DND-41 (cell line): ENCODE measurements around the gene ERG28.

Source experiments
- ATAC-seq: fragments of 200-7000 bp; cut with Tn5 transposase; 3 replicates; pipeline ENCODE4 v1.9.1; 2021; ENCODE audit warnings: low read depth; ENCODE audit not compliant: insufficient read depth
- DNase-seq: peaks from one replicate; pipeline ENCODE4 v3.0.0-alpha.2; 2020
- H2AFZ ChIP-seq: 2 replicates; pipeline ENCODE4 v1.6.0; 2012; ENCODE audit warnings: low read depth, low read length
- H3K27ac ChIP-seq: 2 replicates; pipeline ENCODE4 v1.5.1; 2012; ENCODE audit warnings: low read length, inconsistent platforms
- H3K27me3 ChIP-seq: fragments of 200-600 bp; sonication (generic); 2 replicates; pipeline ENCODE4 v1.6.0; 2012; ENCODE audit warnings: low read length, mild to moderate bottlenecking, inconsistent platforms; ENCODE audit not compliant: insufficient read depth, poor library complexity
- H3K36me3 ChIP-seq: 2 replicates; pipeline ENCODE4 v1.5.1; 2012; ENCODE audit warnings: low read length, inconsistent platforms; ENCODE audit not compliant: insufficient read depth
- H3K4me1 ChIP-seq: 2 replicates; pipeline ENCODE4 v1.5.1; 2012; ENCODE audit warnings: mild to moderate bottlenecking, low read length; ENCODE audit not compliant: insufficient read depth
- H3K4me2 ChIP-seq: 2 replicates; pipeline ENCODE4 v1.6.0; 2012; ENCODE audit warnings: mild to moderate bottlenecking, moderate library complexity, low read length, inconsistent platforms; ENCODE audit not compliant: insufficient read depth
- H3K4me3 ChIP-seq, 2 experiments: fragments of 200-600 bp in 1 of 2; shearing (Covaris generic) in 1 of 2; 2 replicates each; pipeline ENCODE4 v1.5.1; 2012 to 2016; ENCODE audit warnings: inconsistent platforms in 2 of 2, low read length in 2 of 2, mild to moderate bottlenecking in 2 of 2, low read depth in 1 of 2, moderate library complexity in 1 of 2
- H3K79me2 ChIP-seq: 2 replicates; pipeline ENCODE4 v1.6.0; 2012; ENCODE audit warnings: low read length, inconsistent platforms; ENCODE audit not compliant: insufficient read depth
- H3K9ac ChIP-seq: 2 replicates; pipeline ENCODE4 v1.6.0; 2012; ENCODE audit warnings: low read depth, mild to moderate bottlenecking, inconsistent platforms, low read length, moderate library complexity
- H3K9me3 ChIP-seq: 2 replicates; pipeline ENCODE4 v1.5.1; 2012; ENCODE audit warnings: low read length, moderate library complexity, mild to moderate bottlenecking, inconsistent platforms; ENCODE audit not compliant: insufficient read depth, severe bottlenecking
- H4K20me1 ChIP-seq: 2 replicates; pipeline ENCODE4 v1.6.0; 2012; ENCODE audit warnings: low read length; ENCODE audit not compliant: insufficient read depth
- EZH2 ChIP-seq: IDR thresholded peaks from 3 replicates; pipeline ENCODE4 v1.6.1; 2012; ENCODE audit warnings: borderline replicate concordance, low read depth, mild to moderate bottlenecking, moderate library complexity, low read length, inconsistent platforms; ENCODE audit not compliant: severe bottlenecking
- TF ChIP-seq, protein P1 (sequence below): IDR thresholded peaks from 2 replicates; pipeline ENCODE4 v1.5.1; 2012; ENCODE audit warnings: borderline replicate concordance, low read length, moderate library complexity, mild to moderate bottlenecking; ENCODE audit not compliant: poor library complexity, severe bottlenecking; ENCODE audit errors: extremely low read depth

The ERG28 gene

DNA sequence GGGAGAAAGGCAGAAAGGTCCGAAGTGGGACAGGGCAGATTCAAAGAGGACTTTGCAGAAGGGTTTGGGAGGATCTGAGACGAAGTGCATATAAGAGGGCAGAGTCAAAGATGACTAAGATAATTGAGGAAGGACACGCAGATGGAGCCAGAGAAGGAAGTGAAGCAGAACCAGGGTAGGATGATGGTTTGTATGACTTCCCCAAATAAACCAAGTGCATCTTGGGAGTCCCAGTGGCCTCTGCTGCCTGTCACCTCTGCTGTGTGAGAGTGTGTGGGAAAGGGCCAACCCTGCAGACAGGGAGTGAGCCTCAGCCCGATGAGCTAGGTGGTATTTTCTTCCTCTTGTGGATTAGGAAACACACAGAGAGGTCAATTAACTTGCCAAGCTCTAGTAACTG is 45.5 kb downstream of the ERG28 start:
- Histone ChIP-seq H3K27me3 (peaks cover 18% of the 10 kb centered on the region), H3K4me3 (no peak overlapping the region), H4K20me1 (no peaks in the 10 kb centered on the region), H3K79me2 (no peaks in the 10 kb centered on the region), H3K4me2 (no peak overlapping the region), H2AFZ (no peak overlapping the region), H3K4me1 (no peaks in the 10 kb centered on the region), H3K27ac (no peak overlapping the region), H3K9me3 (no peaks in the 10 kb centered on the region), H3K9ac (no peak overlapping the region), H3K36me3 (no peaks in the 10 kb centered on the region)
- no peak for DNase-seq
- no peak for ATAC-seq
- TF ChIP-seq EZH2, result no peak
- TF ChIP-seq, protein P1, sequence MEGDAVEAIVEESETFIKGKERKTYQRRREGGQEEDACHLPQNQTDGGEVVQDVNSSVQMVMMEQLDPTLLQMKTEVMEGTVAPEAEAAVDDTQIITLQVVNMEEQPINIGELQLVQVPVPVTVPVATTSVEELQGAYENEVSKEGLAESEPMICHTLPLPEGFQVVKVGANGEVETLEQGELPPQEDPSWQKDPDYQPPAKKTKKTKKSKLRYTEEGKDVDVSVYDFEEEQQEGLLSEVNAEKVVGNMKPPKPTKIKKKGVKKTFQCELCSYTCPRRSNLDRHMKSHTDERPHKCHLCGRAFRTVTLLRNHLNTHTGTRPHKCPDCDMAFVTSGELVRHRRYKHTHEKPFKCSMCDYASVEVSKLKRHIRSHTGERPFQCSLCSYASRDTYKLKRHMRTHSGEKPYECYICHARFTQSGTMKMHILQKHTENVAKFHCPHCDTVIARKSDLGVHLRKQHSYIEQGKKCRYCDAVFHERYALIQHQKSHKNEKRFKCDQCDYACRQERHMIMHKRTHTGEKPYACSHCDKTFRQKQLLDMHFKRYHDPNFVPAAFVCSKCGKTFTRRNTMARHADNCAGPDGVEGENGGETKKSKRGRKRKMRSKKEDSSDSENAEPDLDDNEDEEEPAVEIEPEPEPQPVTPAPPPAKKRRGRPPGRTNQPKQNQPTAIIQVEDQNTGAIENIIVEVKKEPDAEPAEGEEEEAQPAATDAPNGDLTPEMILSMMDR, result no peak

DNA sequence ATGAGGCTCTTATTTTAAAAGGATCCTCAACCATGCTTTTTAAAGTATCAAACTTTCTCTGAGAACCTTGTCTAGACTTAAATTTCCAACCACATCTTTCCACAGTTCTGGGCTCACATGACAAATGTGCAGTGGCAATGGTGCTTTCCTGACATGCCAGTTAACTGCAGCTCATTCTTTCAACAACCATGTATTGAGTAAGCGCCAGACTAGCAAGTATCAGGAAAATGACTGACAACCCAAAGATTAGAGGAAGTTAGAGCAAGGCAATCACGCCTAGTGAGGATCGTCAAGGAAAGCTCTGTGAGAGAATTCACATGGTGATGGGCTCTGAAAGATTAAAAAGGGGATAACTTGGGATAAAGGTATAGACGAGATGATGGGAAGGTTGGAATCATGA is 46.5 kb downstream of the ERG28 start:
- no peak for TF ChIP-seq EZH2
- TF ChIP-seq, protein P1, result no peak
- Histone ChIP-seq H3K9ac (no peak overlapping the region), H3K4me2 (no peak overlapping the region), H3K27me3 (peaks cover 22% of the 10 kb centered on the region), H3K9me3 (no peaks in the 10 kb centered on the region), H4K20me1 (no peaks in the 10 kb centered on the region), H3K27ac (no peak overlapping the region), H2AFZ (no peak overlapping the region), H3K36me3 (no peaks in the 10 kb centered on the region), H3K4me1 (no peaks in the 10 kb centered on the region), H3K79me2 (no peaks in the 10 kb centered on the region), H3K4me3 (no peak overlapping the region)
- DNase-seq, result no peak
- ATAC-seq, result no peak

DNA sequence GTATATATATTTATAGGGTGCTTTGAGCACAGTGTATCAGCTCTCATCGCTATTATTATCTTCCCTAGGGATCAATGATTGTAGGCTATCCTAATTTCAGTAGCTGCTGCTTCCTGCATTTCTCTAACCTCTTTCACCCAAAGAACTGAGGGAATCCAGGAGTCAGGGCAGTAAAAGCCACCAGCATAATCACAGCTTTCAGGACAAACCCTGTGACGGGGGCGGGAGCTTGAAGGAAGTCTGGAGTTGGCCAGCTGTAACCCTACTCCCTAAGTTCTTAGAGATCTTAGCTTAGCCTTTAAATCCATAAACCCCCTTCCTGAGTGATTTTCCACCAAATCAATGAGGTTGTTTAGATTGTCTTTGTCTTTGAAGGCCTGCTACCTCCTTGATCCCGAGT is 48.5 kb downstream of the ERG28 start:
- no peaks in the 10 kb centered on the region for H4K20me1 ChIP-seq
- no peak for ATAC-seq
- no peak overlapping the region for H3K27ac ChIP-seq
- no peaks in the 10 kb centered on the region for H3K79me2 ChIP-seq
- H3K4me1 ChIP-seq, result no peaks in the 10 kb centered on the region
- no peak overlapping the region for H3K4me3 ChIP-seq
- peaks cover 30% of the 10 kb centered on the region for H3K27me3 ChIP-seq
- TF ChIP-seq EZH2, result no peak
- TF ChIP-seq, protein P1, result no peak
- H3K9me3 ChIP-seq, result no peaks in the 10 kb centered on the region
- no peaks in the 10 kb centered on the region for H3K36me3 ChIP-seq
- DNase-seq, result no peak
- H3K9ac ChIP-seq, result no peak overlapping the region
- no peak overlapping the region for H3K4me2 ChIP-seq
- no peak overlapping the region for H2AFZ ChIP-seq

DNA sequence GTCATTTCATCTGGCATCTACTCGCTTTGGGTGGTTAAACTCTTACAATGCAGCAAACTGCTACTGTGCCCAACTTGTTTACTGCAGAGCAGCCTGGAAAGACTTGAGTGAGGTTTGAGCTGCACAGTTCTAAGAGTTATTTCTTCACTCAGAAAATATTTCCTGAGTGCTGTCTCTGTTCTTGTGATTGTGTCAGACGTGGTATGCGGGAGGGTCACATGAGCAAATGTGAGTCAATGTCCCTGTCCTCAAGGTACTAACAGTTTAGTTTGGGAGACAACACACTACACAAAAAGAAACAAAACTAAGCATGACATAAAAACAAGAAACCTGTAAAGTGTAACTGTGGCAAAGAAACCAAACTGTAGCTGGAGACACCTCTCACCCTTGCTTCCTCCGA is 49.8 kb downstream of the ERG28 start:
- Histone ChIP-seq H3K36me3 (no peaks in the 10 kb centered on the region), H3K79me2 (no peaks in the 10 kb centered on the region), H2AFZ (no peak overlapping the region), H4K20me1 (no peaks in the 10 kb centered on the region), H3K4me3 (no peak overlapping the region), H3K4me1 (no peaks in the 10 kb centered on the region), H3K9ac (no peak overlapping the region), H3K9me3 (no peaks in the 10 kb centered on the region), H3K4me2 (no peak overlapping the region), H3K27ac (no peak overlapping the region), H3K27me3 (peaks cover 23% of the 10 kb centered on the region)
- TF ChIP-seq, protein P1, result no peak
- TF ChIP-seq EZH2, result no peak
- no peak for ATAC-seq
- DNase-seq, result no peak
